Measurements from ENCODE around the gene SNX27.

- TF ChIP-seq GATA2 (IDR thresholded peaks at IDR 0.05; ENCODE audit: low read depth, low read length) (no peak), GATA3 (IDR thresholded peaks at IDR 0.05; ENCODE audit: low read depth, low read length) (no peak)
Measured at GRCh38 chr1:151585622-151586021, 26.2 kb upstream of the SNX27 start.
